HG03558 (cell line): ENCODE data around the gene AHDC1.
"Not testable (repeated sequence)": the region's sequence is repeated elsewhere in the genome, so short reads cannot be mapped to it uniquely, and the experiment has no call there.

Experiments used
- ATAC-seq: cut with Tn5 transposase; IDR thresholded peaks from one replicate; pipeline ENCODE4 v1.9.1; 2021; ENCODE audit warnings: moderate number of reproducible peaks; ENCODE audit not compliant: unreplicated experiment; ENCODE audit errors: extremely low read depth

The AHDC1 gene

GRCh38 chr1:27539901-27540861 lies 63.8 kb downstream of the AHDC1 start:
- no peak for ATAC-seq

GRCh38 chr1:27538793-27539192 lies 65.2 kb downstream of the AHDC1 start:
- ATAC-seq: no peak

DNA sequence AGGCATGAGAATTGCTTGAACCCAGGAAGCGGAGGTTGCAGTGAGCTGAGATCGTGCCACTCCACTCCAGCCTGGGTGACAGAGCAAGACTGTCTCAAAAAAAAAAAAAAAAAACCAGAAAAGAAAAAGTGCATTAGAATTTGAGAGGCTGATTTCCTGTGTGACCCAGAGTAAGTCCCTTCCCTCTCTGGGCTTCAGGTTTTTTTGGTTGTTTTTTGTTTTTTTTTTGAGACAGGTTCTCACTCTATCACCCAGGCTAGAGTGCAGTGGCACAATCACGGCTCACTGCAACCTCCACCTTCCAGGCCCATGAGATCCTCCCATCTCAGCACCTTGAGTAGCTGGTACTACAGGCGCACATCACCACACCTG lies 65.7 kb downstream of the AHDC1 start:
- ATAC-seq: not testable (repeated sequence)

DNA sequence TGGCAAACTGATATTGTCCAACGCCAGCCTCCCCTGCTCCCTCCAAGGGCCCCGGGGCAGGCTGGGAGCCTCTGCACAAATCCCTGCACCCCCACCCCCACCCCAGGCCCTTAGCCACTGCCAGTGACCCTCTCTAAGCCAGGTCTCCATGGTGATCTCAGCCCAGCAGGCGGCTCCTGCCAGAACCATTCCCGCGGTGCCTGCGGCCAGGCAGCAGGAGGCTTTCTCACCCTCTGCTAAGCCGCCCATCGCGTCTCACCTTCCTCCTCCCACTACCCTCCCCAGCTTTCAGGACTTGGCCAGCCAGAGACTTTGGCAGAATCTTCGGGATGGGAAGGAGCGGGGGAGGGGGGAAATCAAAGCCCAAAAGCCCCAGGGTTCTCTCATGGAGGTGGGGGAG lies 67.2 kb downstream of the AHDC1 start:
- no peak for ATAC-seq

DNA sequence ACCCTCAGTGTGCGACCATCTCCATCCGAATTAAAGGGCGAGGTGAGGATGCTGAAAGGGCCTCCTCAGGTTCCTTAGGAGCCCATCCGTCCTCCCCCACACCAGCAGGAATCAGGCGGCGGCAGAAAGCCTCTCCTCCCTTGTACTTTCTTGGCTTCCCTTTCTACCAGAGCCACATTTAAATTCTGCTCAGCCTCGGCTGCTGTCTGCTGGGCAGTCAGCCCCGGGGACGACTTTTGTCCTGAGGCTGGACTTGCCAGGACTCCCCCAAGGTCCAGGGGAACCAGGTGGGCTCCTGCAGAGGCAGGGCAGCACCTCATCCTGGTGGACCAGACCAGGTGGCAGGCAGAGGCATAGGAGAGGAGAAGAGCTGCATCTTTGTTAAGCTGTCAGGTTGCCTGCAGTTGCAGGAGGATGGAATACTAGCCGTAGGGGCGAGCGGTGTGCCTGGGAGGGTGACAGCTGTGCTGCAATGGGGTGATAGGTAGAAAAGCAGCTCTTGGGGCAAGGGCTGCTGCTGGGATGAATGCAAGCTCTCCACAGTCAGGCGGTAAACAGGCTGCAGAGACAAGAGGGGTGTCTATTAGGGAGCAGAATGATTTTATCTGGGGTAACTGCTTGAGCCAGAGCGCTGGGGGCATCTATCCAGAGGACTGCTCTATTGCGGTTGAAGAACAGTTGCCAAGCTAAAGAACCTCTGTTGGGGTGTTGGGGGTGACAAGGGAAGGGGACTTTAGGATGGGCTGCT lies 67.8 kb downstream of the AHDC1 start:
- ATAC-seq: no peak

DNA sequence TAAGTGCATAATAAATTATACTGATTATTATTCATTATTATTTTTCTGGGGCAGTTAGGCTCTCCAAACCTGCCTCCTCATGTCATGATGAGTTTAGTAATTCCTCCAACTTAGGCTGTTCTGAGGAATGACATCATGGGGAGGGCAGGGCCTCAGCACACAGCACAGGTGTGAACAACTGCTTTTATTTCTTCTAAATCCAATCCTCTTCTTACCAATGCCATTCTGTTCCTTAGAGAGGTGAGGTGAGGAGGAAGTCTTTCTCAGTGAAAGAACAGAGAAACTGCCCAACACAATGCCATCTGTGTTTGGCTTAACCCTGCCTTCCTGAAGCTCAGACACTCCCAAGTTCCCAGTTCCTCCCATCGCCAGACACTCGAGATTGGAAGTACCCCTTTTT lies 68.6 kb downstream of the AHDC1 start:
- no peak for ATAC-seq

DNA sequence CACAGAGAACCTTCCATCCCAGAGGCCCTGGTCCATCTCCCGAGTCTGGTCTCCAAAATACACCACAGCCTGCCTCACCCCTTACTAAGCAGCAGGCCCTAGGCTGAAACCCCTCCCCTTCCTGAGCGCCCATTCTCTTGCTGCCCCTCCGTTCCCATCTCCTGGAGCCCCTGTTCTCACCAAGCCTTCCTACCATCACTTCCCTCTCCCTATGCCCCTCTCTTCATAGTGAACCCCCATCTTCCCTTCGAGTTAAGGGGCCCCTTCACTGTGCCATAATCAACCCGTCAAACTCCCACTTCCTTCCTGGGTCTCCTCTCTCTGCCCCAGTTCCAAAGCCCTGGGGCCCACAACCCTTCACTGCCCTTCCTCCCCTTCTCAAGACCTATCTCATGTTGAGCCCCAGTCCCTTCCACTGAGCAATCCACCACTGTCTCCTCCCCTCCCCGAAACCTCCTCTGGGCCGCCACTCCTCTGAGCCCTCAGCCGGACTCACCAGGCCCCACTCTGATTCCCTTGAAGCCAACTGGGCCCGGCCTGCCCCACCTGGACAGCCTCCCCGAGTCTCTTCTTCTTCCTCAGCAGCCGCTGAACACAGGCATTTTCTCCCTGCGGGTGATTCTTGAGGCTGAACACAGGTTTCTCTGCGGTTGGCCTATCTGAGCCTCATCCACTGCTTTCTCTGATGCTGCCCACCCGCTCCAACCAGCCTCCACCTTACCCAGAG lies 71.8 kb downstream of the AHDC1 start:
- ATAC-seq: no peak

- ATAC-seq: no peak
Observed at GRCh38 chr1:27530192-27530591, 73.8 kb downstream of the AHDC1 start.

DNA sequence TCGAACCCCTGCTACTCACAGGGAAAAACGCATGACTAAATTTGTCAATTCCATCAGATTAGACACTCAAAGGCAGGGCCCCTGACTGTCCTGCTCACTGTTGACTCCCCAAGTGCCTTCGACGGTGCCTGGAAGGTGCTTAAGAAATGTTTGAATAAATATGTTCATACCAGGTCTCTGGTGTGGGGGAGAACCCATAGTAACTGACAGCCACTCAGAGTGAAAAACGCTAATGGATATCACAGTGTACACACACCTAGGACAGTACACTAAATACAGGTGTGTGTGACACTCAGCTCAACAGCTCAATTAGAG lies 74.3 kb downstream of the AHDC1 start:
- ATAC-seq: no peak

DNA sequence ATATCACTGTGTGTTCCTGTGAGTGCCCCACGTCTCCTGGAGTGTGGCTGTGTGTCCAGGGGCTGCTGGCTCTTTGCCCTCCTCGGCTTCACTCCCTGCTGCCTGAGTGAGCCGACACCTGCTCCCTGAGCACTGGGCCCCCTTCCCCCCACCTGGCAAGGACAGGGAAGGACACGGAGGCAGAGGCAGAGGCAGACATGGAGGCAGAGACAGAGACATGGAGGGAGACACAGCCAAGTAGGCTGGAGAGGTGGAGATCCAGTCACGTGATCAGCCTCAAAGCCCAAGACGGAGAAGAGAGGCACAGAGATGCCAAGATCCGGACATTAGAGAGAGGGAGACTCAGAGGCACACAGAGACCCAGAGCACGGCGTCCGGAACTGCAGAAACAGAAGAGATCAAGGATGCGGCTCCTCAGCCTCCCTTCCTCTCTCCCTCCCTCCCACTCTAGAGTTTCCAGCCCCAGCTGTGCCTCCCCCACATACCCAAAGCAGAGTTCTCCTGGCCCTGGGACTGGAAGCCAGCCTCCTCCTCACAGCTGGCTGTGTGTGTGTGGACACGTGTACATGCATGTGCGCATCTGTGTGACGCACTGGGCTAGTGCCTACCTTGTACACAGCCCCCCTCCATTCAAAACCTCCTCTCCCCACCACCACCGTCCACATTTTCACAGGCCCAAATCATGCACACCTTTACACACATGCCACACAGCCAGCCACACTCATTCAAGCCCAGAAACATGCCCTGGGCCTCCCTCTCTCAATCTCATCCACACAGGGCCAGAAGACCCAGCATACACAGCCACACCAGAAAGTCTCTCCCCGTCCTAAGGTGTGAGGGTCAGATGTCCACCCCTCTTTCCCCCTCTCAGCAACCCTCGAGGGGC lies 74.9 kb downstream of the AHDC1 start:
- ATAC-seq: no peak

- no peak for ATAC-seq
Observed at GRCh38 chr1:27527890-27528817, 75.8 kb downstream of the AHDC1 start.

- no peak for ATAC-seq
Observed at GRCh38 chr1:27527223-27527889, 76.6 kb downstream of the AHDC1 start.

GRCh38 chr1:27526569-27527222 lies 77.2 kb downstream of the AHDC1 start:
- ATAC-seq: no peak

- no peak for ATAC-seq
Observed at GRCh38 chr1:27525296-27526272, 78.4 kb downstream of the AHDC1 start.

DNA sequence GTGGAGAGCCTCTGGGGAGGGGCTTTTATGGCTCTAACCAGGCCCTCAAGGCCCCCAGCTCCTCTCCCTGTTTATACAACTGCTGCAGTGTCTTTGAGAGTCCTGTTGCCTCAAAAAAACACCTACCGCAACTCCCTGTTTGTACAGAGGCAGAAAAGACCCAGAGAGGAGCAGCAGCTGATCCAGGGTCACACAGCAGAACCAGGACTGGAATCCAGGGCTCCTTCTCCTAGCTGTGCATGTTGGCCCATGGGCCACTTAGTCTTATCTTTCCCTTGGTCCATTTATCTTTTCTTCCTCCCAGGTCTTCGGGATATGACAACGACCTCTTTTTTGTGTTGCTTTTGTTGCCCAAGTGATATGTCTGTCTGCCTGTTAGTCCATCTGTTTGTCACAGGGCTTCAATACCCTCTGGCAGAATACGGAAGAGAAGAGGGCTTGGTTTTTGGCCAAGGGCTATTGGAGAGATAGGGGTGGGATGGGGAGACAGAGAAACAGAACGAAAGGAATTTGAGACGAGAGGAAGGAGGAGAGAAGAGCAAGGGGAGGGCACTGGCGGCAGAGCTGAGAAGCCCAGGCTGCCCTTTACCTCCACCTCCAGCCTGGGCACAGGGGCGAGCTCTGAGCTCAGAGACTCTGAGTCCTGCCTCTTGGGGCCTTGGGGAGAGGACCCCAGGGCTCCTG lies 80.5 kb downstream of the AHDC1 start:
- no peak for ATAC-seq
